ENCODE measurements around the gene UBXN6.

UBXN6 gene

GRCh38 chr19:4448147-4448985, 9.2 kb downstream of the UBXN6 start:
- no peak for DNase-seq (ENCODE audit: low read depth)
- no peak overlapping the region for H3K4me3 ChIP-seq (ENCODE audit: low read length)
- TF ChIP-seq CTCF (conservative IDR thresholded peaks at IDR 0.05; ENCODE audit: low read length): no peak

GRCh38 chr19:4447327-4448146, 10.1 kb downstream of the UBXN6 start:
- no peak for TF ChIP-seq CTCF (conservative IDR thresholded peaks at IDR 0.05; ENCODE audit: low read length)
- DNase-seq (ENCODE audit: low read depth): no peak
- H3K4me3 ChIP-seq (ENCODE audit: low read length): no peak overlapping the region

GRCh38 chr19:4446704-4447200, 10.8 kb downstream of the UBXN6 start:
- no peak for TF ChIP-seq CTCF (conservative IDR thresholded peaks at IDR 0.05; ENCODE audit: low read length)
- DNase-seq (ENCODE audit: low read depth): no peak
- H3K4me3 ChIP-seq (ENCODE audit: low read length): no peak overlapping the region

- DNase-seq (ENCODE audit: low read depth): no peak
- no peak for TF ChIP-seq CTCF (conservative IDR thresholded peaks at IDR 0.05; ENCODE audit: low read length)
- H3K4me3 ChIP-seq (ENCODE audit: low read length): no peak overlapping the region
These were observed 11.5 kb downstream of the UBXN6 start for GRCh38 chr19:4445963-4446703.

GRCh38 chr19:4444765-4445741, 12.5 kb downstream of the UBXN6 start:
- H3K4me3 ChIP-seq (ENCODE audit: low read length): no peak overlapping the region
- DNase-seq (ENCODE audit: low read depth): no peak
- TF ChIP-seq CTCF (conservative IDR thresholded peaks at IDR 0.05; ENCODE audit: low read length): no peak
